GM21528 (cell line): ENCODE data around the gene CTAG1A.
"Not testable (repeated sequence)": the region's sequence is repeated elsewhere in the genome, so short reads cannot be mapped to it uniquely, and the experiment has no call there.

ENCODE experiments used
- ATAC-seq: cut with Tn5 transposase; IDR thresholded peaks from one replicate; pipeline ENCODE4 v1.9.1; 2021; ENCODE audit warnings: mild to moderate bottlenecking, moderate library complexity; ENCODE audit not compliant: unreplicated experiment, low FRiP score

The CTAG1A gene

DNA sequence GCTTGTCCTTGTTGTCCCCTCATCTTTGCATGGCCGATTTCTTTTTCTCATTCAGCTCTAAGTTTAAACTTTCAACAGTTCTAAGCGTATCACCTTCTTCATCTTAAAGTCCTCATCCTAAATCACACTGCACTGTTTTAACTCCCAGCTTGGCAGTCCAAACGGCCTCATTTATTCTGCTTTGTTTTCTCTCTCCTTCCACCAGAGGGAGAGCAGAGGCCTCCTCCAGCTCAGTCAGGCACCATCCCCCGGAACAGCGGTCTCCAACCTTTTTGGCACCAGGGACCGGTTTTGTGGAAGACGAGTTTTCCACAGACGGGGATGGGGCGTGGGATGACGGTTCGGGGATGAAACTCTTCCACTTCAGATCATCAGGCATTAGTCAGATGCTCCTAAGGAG lies 14.6 kb upstream of the CTAG1A start:
- ATAC-seq, result not testable (repeated sequence)

GRCh38 chrX:154573061-154573460 lies 11.9 kb upstream of the CTAG1A start:
- not testable (repeated sequence) for ATAC-seq

GRCh38 chrX:154575076-154575475 lies 9.9 kb upstream of the CTAG1A start:
- not testable (repeated sequence) for ATAC-seq

- ATAC-seq, result not testable (repeated sequence)
Measured at GRCh38 chrX:154582994-154583393, 1.9 kb upstream of the CTAG1A start.

DNA sequence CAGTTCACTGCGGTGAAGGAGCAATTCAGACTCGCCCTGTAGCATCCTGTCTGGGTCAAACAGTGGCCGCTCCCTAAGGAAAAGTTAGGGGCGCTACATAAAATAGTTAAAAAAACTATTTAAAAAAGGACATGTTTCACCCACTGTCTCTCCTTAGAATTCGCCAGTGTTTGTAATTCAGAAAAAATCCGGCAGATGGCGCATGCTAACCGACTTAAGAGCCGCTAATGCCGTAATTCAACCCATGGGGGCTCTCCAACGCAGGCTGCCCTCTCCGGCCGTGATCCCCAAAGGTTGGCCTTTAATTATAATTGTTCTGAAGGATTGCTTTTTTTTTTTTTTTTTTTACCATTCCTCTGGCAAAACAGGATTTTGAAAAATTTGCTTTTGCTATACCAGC lies 5.5 kb downstream of the CTAG1A start:
- ATAC-seq, result not testable (repeated sequence)

- no peak for ATAC-seq
Measured at GRCh38 chrX:154592505-154592904, 7.6 kb downstream of the CTAG1A start.

DNA sequence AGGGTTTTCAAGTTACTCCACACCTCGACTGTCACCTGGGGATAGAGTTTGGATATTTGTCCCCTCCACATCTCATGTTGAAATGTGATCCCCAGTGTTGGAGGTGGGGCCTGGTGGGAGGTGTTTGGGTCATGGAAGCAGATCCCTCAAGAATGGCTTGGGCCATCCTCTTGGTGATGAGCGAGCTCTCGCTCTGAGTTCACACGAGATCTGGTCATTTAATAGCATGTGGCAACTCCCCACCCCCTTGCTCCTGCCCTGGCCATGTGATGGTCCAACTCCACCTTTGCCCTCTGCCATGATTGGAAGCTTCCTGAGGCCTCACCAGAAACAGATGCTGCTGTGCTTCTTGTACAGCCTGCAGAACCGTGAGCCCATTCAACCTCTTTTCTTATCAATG lies 8.3 kb downstream of the CTAG1A start:
- ATAC-seq, result no peak

DNA sequence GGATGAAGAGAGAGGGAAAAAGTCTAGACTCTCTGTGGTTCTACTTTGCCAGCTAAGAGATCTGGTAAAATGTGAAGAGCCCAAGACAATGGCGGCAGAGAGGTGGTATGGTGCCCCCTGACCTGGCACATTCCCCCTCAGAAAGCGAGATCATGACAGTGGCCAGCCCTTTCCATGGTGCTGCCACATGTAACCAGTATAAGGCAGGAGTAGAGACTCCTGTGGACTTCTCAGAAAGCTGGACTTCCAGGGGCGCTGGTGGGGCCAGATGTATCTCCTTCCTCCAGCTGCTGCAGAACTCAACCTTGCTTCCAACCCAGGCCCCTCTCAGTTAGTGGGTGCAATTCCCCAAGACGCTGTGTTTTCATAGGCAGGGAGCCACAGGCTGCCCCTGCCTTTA lies 9.6 kb downstream of the CTAG1A start:
- no peak for ATAC-seq

DNA sequence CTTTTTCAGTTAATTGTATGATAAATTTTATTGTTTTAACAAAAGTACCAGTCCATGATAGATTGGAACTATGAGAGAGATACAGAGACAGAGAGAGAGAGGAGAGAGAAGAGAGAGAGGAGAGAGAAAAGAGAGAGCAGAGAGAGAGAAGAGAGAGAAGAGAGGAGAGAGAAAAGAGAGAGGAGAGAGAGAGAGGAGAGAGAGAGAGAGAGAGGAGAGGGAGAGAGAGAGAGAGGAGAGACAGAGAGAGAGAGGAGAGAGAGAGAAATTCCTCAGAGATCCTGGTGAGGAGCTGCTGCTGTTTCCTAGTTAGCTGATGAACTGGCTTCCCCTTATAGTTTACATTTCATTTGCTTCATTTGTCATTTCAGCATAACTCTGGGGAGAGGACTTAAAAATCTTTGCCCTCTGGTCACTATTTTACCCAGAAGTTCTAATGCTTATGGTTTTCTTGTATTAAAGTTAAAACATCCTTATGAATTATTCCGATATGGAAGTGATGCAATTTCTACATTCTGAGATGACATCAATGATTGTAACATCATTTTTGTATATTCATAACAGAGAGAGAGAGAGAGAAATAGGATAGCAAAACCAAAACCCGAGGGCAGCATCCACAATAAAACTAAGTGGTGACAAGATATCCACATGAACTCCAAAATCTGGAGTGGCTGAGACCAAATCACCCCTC lies 10.8 kb downstream of the CTAG1A start:
- ATAC-seq, result no peak

DNA sequence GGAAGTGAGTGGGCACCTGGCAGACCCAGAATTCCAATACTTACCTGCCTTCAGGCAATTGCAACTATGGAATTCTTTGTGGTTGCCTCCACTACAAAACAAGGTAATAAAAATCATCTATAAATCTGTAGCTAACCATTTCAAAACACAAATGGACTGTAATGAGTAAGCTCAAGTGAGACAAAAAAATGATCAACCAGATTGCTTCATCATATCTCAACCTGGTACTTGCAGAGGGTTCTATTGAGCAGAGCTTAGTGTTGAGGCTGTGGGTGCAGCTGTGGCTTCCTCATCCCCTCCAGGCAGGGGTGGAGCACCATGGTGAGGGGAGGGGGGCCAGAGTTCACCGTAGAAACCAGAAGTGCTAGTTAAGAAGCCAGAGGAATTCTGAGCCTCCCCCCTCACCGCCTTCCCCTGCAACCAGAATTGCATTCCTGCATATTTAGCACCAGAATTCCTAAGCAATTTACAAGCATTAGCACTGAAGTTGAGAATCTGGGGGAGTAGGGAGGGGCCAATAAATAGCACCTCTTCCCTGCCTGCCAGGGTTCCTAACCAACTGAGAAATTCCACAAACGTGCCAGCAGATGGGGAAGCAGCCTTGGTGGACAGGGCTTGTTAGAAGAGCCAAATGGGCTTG lies 11.5 kb downstream of the CTAG1A start:
- no peak for ATAC-seq

DNA sequence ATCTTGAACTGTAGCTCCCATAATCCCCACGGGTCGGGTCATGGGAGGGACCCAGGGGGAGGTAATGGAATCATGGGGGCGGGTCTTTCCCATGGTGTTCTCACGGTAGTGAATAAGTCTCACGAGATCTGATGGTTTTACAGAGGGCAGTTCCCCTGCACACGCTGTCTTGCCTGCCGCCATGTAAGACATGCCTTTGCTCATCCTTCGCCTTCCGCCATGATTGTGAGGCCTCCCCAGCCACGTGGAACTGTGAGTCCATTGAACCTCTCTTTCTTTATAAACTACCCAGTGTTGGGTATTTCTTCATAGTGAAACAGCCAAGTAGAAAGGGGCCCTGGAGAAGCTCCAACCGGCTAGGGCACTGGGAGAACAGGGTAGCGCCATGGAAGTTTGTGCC lies 12.3 kb downstream of the CTAG1A start:
- no peak for ATAC-seq

DNA sequence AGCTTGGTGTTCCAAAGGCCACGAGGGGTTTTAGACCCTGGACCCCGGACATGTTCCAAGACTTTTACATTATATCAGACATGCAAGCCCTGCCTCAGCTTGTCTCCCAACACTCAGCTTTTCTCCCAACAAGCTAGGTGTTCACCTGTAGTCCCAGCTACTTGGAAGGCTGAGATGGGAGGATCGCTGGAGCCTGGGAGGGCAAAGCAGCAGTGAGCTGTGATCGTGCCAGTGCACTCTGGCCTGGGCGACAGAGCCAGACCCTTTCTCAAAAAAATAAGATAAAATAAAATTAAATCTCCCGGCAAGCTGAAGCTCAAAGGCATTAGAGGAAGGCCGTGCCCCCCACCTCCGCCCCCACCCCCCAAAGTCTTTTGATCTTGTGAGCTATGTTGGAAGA lies 13.7 kb downstream of the CTAG1A start:
- no peak for ATAC-seq

DNA sequence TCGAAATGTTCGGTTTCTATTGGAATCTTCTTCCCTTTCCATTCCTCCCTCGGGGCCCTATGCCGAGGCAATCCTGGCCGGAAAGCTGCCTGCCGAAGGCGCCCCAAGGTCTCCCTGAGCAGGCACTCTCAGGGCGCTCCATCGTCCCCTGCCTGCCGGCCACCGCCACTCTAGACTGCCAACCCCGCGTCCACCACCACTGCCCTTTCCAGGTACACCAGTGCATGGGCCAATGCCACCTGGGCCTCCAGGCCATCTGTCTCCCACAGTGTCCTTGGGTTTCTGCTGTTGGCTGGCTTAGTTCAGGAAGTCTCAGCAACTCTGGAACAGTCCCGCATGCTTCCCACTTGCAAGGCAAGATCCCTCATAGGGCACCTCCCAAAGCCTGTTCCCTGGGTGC lies 14.6 kb downstream of the CTAG1A start:
- ATAC-seq, result no peak

GRCh38 chrX:154600759-154601374 lies 15.9 kb downstream of the CTAG1A start:
- ATAC-seq, result no peak

GRCh38 chrX:154602226-154602625 lies 17.3 kb downstream of the CTAG1A start:
- ATAC-seq, result no peak

DNA sequence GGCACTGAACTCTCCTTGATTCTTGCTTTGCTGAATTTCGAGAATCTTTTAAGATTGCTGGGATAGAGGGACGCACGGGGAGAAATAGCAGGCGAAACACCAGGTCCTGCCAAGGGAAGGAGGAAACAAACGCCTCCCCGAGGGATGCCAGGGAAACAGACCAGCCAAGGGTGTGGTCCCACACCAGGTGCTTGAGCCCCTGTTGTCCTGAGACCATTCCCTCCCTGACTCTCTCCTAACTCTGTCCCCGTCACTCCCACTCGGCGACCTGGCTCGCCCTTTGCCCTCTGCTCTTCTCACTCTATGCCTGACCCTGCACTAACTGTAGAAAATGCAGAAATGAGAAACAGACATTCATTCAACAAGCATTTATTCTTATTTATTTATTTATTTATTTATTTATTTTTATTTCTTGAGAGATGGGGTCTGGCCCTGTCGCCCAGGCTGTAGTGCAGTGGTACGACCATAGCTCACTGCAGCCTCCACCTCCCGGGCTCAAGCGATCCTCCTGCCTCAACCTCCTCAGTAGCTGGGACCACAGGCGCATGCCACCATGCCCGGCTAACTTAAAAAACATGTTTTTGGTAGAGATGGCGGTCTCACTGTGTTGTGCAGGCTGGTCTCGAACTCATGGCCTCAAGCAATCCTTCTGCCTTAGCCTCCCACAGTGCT lies 18.0 kb downstream of the CTAG1A start:
- ATAC-seq, result no peak

DNA sequence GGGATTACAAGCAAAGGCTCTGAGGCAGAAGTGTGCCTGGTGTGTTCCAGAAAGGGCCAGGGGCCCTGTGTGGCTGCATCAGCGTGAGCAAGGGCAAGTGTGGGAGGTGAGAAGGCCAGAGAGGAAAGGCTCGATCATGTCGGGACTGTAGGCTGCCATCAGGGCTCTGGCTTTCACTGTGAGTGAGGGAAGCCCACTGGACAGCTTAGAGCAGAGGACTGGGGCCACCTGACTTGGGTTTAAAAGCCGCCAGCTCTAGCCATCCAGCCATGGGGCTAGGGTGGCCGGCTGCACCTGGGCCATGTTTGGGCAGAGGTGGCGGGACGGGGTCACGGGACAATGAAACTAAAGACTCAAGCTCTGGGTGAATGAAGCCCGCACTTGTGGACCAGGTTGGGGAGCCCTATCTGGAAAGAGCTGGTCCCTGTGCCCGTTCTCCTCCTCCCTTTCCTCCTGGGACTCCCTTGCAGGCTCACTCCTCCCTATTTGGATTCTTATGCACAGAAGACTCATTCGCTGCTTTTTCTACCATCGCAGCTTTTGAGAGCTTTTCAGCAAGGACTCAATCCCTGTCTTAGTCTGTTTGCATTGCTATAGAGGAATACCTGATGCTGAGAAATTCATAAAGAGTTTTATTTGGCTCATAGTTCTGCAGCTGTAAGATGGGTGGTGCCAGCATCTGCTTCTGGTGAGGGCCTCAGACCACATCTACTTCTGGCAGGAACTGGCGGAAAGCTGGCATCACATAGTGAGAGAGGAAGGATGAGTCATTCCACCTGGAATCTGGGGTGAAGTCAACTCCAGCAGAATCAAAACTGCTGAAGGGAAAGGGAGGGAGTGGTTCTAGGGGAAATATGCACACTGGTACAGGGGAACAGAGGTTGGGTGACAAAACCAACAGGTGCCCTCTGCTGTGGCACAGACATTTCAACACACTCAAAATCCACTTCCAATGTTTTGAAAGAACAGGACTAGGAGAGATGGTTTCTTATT lies 18.8 kb downstream of the CTAG1A start:
- no peak for ATAC-seq

DNA sequence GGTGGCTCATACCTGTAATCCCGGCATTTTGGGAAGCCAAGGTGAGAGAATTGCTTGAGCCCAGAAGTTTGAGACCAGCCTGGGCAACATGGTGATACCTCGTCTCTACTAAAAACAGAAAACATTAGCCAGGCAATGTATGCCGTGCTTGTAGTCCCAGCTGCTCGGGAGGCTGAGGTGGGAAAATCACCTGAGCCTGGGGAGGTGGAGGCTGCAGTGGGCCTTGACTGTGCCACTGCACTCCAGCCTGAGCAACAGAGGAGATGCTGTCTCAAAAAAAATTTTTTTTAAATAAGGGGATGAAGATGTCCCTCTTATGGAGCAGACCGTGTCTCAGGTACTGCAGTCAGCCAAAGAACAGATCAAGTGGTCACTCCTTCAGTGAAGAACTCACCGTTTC lies 20.6 kb downstream of the CTAG1A start:
- ATAC-seq, result no peak

GRCh38 chrX:154607370-154607769 lies 22.4 kb downstream of the CTAG1A start:
- ATAC-seq, result no peak

DNA sequence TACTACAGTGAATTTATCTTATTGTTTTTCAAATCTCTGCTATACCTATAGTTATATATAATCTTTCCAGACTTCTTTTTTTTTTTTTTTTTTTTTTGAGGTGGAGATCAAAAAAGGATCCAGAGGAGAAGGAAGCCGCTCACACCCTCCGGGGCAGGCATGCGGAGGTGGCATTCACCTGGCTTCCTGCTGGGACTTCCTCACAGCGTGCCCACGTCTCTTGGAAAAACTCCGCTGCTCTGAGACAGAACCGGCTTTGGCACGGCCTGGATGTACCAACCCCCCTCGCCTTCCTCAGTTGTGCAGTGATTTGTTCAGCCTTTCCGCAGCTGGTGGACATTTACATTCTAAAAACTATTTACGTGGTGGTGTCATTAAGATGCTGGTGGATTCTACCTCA lies 23.0 kb downstream of the CTAG1A start:
- ATAC-seq, result not testable (repeated sequence)
